ENCODE data around the gene PELI1.

- TF ChIP-seq CTCF (IDR thresholded peaks at IDR 0.05; ENCODE audit: low read depth, low read length) = no peak
- no peak for TF ChIP-seq POLR2A (IDR thresholded peaks at IDR 0.05; ENCODE audit: extremely low read depth, insufficient read length)
- no peak for TF ChIP-seq MAX (IDR thresholded peaks at IDR 0.05; ENCODE audit: low read depth, low read length)
- no peak for TF ChIP-seq MYC (IDR thresholded peaks at IDR 0.05; ENCODE audit: low read depth, low read length)
These were observed 8.8 kb downstream of the PELI1 start for GRCh38 chr2:64135421-64135820.

Data from NB4 (cell line).